Stimulated activated CD8-positive, alpha-beta memory T cell treated with anti-CD3 and anti-CD28 coated beads, Interleukin-15, amount 100 ng/mL, for 1 hour (primary cell): Measurements from ENCODE around the gene NUDT22.
"Not testable (repeated sequence)": the region's sequence is repeated elsewhere in the genome, so short reads cannot be mapped to it uniquely, and the experiment has no call there.

Source experiments
- DNase-seq: peaks from one replicate; pipeline ENCODE4 v3.0.0-alpha.2; 2020; ENCODE audit warnings: low read depth

Gene NUDT22

GRCh38 chr11:64244107-64244506 is 18.0 kb downstream of the NUDT22 start:
- no peak for DNase-seq

GRCh38 chr11:64244966-64245365 is 18.9 kb downstream of the NUDT22 start:
- no peak for DNase-seq

- no peak for DNase-seq
These were observed 19.3 kb downstream of the NUDT22 start for GRCh38 chr11:64245401-64245796.

GRCh38 chr11:64245797-64246620 is 19.9 kb downstream of the NUDT22 start:
- DNase-seq, result peak; percentile 44

- DNase-seq, result not testable (repeated sequence)
These were observed 20.5 kb downstream of the NUDT22 start for GRCh38 chr11:64246621-64246870.

GRCh38 chr11:64246871-64247728 is 21.0 kb downstream of the NUDT22 start, which contains the start of gene PPP1R14B:
PPP1R14B (minus strand) TSS chr11:64246943; CDS start chr11:64246673, 270 bp downstream.
- DNase-seq, result peak; percentile 54

- DNase-seq, result no peak
These were observed 21.9 kb downstream of the NUDT22 start for GRCh38 chr11:64247729-64248531.

- no peak for DNase-seq
These were observed 22.5 kb downstream of the NUDT22 start for GRCh38 chr11:64248578-64248977.

- no peak for DNase-seq
These were observed 23.0 kb downstream of the NUDT22 start for GRCh38 chr11:64249038-64249437.

- DNase-seq, result no peak
These were observed 23.7 kb downstream of the NUDT22 start for GRCh38 chr11:64249563-64250414.

GRCh38 chr11:64250415-64251015 is 24.4 kb downstream of the NUDT22 start:
- no peak for DNase-seq

GRCh38 chr11:64251016-64251752 is 25.1 kb downstream of the NUDT22 start, which contains the start of gene PLCB3:
PLCB3 (plus strand) TSS chr11:64251530; CDS start chr11:64251650, 120 bp downstream.
- no peak for DNase-seq

- no peak for DNase-seq
These were observed 25.6 kb downstream of the NUDT22 start for GRCh38 chr11:64251753-64252002.

GRCh38 chr11:64252003-64252872 is 26.2 kb downstream of the NUDT22 start:
- no peak for DNase-seq

- no peak for DNase-seq
These were observed 27.0 kb downstream of the NUDT22 start for GRCh38 chr11:64253043-64253442.

- DNase-seq, result no peak
These were observed 27.4 kb downstream of the NUDT22 start for GRCh38 chr11:64253481-64253880.

- DNase-seq, result no peak
These were observed 28.3 kb downstream of the NUDT22 start for GRCh38 chr11:64254326-64254725.

- no peak for DNase-seq
These were observed 29.4 kb downstream of the NUDT22 start for GRCh38 chr11:64255135-64256128.
